ENCODE data around the gene ALDH1A2.

The ALDH1A2 gene

GRCh38 chr15:57914350-57915055 is 151.0 kb downstream of the ALDH1A2 start:
- no peaks in the 10 kb centered on the region for H3K27me3 ChIP-seq
- no peaks in the 10 kb centered on the region for H3K9me3 ChIP-seq
- DNase-seq = no peak
- H3K4me3 ChIP-seq (ENCODE audit: low read depth, low read length) = no peak overlapping the region
- no peaks in the 10 kb centered on the region for H3K36me3 ChIP-seq
- TF ChIP-seq, protein P1, sequence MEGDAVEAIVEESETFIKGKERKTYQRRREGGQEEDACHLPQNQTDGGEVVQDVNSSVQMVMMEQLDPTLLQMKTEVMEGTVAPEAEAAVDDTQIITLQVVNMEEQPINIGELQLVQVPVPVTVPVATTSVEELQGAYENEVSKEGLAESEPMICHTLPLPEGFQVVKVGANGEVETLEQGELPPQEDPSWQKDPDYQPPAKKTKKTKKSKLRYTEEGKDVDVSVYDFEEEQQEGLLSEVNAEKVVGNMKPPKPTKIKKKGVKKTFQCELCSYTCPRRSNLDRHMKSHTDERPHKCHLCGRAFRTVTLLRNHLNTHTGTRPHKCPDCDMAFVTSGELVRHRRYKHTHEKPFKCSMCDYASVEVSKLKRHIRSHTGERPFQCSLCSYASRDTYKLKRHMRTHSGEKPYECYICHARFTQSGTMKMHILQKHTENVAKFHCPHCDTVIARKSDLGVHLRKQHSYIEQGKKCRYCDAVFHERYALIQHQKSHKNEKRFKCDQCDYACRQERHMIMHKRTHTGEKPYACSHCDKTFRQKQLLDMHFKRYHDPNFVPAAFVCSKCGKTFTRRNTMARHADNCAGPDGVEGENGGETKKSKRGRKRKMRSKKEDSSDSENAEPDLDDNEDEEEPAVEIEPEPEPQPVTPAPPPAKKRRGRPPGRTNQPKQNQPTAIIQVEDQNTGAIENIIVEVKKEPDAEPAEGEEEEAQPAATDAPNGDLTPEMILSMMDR (IDR thresholded peaks at IDR 0.05; ENCODE audit: low read depth, low read length) = no peak
- peaks cover 9% of the 10 kb centered on the region for H3K4me1 ChIP-seq

DNA sequence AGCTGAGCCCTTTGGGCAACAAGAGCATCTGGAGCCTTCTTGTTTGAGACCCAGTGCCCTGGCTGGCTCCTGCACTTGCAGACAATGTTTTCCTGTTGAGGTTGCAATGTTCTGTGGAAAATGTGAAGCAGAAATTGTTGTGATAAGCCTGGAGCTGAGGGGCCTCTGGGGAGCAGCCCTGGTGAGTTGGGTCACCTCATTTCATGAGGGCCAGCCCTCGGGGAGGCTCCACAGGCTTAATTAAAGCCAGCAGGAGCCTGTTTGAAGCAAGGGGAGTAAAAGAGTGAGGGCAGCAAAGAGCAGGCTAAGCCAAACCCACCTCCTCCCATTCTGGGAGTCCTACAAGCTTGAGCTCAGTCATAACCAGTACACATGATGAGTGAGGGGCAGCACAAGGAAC is 154.3 kb downstream of the ALDH1A2 start:
- Histone ChIP-seq H3K36me3 (no peaks in the 10 kb centered on the region), H3K4me1 (peaks cover 9% of the 10 kb centered on the region), H3K27me3 (no peaks in the 10 kb centered on the region), H3K9me3 (no peaks in the 10 kb centered on the region), H3K4me3 (ENCODE audit: low read depth, low read length) (no peak overlapping the region)
- peak; percentile 84 for DNase-seq
- TF ChIP-seq, protein P1 (IDR thresholded peaks at IDR 0.05; ENCODE audit: low read depth, low read length) = peak; percentile 38

- TF ChIP-seq, protein P1 (IDR thresholded peaks at IDR 0.05; ENCODE audit: low read depth, low read length) = no peak
- H3K4me1 ChIP-seq = peaks cover 9% of the 10 kb centered on the region
- no peaks in the 10 kb centered on the region for H3K27me3 ChIP-seq
- no peak for DNase-seq
- H3K4me3 ChIP-seq (ENCODE audit: low read depth, low read length) = no peak overlapping the region
- no peaks in the 10 kb centered on the region for H3K36me3 ChIP-seq
- H3K9me3 ChIP-seq = no peaks in the 10 kb centered on the region
Measured at GRCh38 chr15:57910672-57911071, 154.8 kb downstream of the ALDH1A2 start.

DNA sequence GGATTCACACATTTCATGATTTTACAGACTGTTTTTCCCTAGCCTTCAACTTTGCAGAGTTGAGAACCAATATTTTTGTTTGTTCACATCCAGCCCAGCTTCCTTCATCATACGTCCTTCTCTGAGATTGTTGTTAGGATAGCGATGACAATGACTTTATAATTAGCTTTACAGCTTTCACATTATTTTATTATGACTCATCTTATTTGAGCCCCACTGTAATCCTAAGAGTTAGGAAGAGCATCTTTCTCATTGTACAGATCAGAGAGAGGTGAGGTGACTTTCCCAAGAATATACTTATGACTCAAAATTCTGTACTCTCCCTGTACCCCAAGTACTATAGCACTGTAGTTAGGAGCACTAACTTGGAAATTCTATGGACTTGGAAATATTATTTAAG is 156.1 kb downstream of the ALDH1A2 start:
- peaks cover 9% of the 10 kb centered on the region for H3K4me1 ChIP-seq
- TF ChIP-seq, protein P1 (IDR thresholded peaks at IDR 0.05; ENCODE audit: low read depth, low read length) = no peak
- H3K36me3 ChIP-seq = no peaks in the 10 kb centered on the region
- DNase-seq = no peak
- H3K27me3 ChIP-seq = no peaks in the 10 kb centered on the region
- H3K4me3 ChIP-seq (ENCODE audit: low read depth, low read length) = no peak overlapping the region
- H3K9me3 ChIP-seq = no peaks in the 10 kb centered on the region

DNA sequence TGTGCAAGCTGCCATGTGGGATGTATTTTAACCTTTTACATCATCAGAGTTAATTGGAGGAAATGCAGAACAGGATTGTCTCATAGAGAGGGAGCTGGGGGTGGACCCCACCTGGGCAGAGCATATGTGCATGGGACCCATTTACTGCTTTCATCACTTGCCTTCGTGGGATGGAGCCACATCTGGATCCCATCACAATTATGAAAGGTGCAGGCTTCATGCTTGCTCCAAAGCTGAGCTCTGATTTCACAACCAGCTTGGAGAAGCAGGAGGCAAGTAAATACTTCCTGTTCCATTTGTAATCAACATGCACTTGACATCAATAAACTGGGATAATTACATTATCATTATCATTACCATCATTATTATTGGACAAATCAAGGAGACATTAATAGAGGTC is 161.9 kb downstream of the ALDH1A2 start:
- Histone ChIP-seq H3K36me3 (no peaks in the 10 kb centered on the region), H3K27me3 (no peaks in the 10 kb centered on the region), H3K4me1 (peaks cover 2% of the 10 kb centered on the region; the same call in 1 of the 2 replicates), H3K9me3 (no peaks in the 10 kb centered on the region; the same call in 1 of the 2 replicates), H3K4me3 (ENCODE audit: low read depth, low read length) (no peak overlapping the region)
- DNase-seq = peak; percentile 63
- TF ChIP-seq, protein P1 (IDR thresholded peaks at IDR 0.05; ENCODE audit: low read depth, low read length) = no peak
